Progenitor cell of endocrine pancreas (in vitro differentiated cells): ENCODE measurements around the gene LRRC8A. TPM values are rescaled to one million over a fixed set of nuclear protein-coding genes. Genes with fewer than 3 reads are reported as not detected.
A peak's percentile ranks its signal among the peaks of the same experiment; 100 is the strongest.
"Not testable (repeated sequence)": the region's sequence is repeated elsewhere in the genome, so short reads cannot be mapped to it uniquely, and the experiment has no call there.

Experiments used
- DNase-seq: peaks from one replicate; pipeline ENCODE4 v3.0.0; 2021; ENCODE audit warnings: low spot score; ENCODE audit not compliant: unreplicated experiment
- H3K27ac Mint-ChIP-seq: 2 replicates; pipeline ENCODE4 v1.8.0; 2021; ENCODE audit warnings: mild to moderate bottlenecking, moderate library complexity, mixed read lengths
- H3K27me3 Mint-ChIP-seq: 2 replicates; pipeline ENCODE4 v1.8.0; 2021; ENCODE audit warnings: mixed read lengths
- H3K36me3 Mint-ChIP-seq: 2 replicates; pipeline ENCODE4 v1.8.0; 2022; ENCODE audit warnings: mixed read lengths; ENCODE audit not compliant: insufficient read depth
- H3K4me1 Mint-ChIP-seq: 2 replicates; pipeline ENCODE4 v1.8.0; 2021; ENCODE audit warnings: low read depth, mixed read lengths
- H3K4me3 Mint-ChIP-seq: 2 replicates; pipeline ENCODE4 v1.8.0; 2021; ENCODE audit warnings: low read depth, mild to moderate bottlenecking, moderate library complexity, mixed read lengths
- H3K9me3 Mint-ChIP-seq: 2 replicates; pipeline ENCODE4 v1.8.0; 2021; ENCODE audit warnings: low read depth, mixed read lengths
- total RNA-seq: library from RNA; stranded (reverse); gene quantifications from 2 replicates; pipeline ENCODE4 v1.2.1, GENCODE V29; 2021
- TF ChIP-seq, protein P1 (sequence below): fragments of 200-600 bp; sonication (generic); IDR thresholded peaks from one replicate; pipeline ENCODE4 v1.5.0; 2021; ENCODE audit warnings: antibody characterized with exemption, mild to moderate bottlenecking; ENCODE audit not compliant: unreplicated experiment

Gene LRRC8A
- total RNA-seq, 1 donor from 2014 or later = 38.2 TPM

DNA sequence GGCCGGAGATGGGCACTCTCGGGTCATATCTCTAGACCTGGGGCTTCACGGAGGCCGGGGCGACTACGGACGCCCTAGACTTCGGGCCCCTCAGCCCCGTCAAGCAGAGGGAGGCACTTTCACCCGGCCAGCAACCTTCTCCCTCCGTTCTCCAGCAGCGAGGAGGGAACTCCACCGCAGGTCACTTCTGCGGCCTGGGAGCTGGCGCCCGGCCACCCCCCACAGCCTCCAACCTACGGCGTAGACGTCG, 65.3 kb downstream of the LRRC8A start:
- Mint-ChIP-seq H3K9me3 (no peaks in the 10 kb centered on the region), H3K27me3 (no peaks in the 10 kb centered on the region), H3K4me3 (peak overlapping the region; percentile 91), H3K36me3 (peaks cover 7% of the 10 kb centered on the region), H3K4me1 (peaks cover 12% of the 10 kb centered on the region), H3K27ac (peak overlapping the region; percentile 94)
- TF ChIP-seq, protein P1, sequence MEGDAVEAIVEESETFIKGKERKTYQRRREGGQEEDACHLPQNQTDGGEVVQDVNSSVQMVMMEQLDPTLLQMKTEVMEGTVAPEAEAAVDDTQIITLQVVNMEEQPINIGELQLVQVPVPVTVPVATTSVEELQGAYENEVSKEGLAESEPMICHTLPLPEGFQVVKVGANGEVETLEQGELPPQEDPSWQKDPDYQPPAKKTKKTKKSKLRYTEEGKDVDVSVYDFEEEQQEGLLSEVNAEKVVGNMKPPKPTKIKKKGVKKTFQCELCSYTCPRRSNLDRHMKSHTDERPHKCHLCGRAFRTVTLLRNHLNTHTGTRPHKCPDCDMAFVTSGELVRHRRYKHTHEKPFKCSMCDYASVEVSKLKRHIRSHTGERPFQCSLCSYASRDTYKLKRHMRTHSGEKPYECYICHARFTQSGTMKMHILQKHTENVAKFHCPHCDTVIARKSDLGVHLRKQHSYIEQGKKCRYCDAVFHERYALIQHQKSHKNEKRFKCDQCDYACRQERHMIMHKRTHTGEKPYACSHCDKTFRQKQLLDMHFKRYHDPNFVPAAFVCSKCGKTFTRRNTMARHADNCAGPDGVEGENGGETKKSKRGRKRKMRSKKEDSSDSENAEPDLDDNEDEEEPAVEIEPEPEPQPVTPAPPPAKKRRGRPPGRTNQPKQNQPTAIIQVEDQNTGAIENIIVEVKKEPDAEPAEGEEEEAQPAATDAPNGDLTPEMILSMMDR = no peak
- DNase-seq = no peak

DNA sequence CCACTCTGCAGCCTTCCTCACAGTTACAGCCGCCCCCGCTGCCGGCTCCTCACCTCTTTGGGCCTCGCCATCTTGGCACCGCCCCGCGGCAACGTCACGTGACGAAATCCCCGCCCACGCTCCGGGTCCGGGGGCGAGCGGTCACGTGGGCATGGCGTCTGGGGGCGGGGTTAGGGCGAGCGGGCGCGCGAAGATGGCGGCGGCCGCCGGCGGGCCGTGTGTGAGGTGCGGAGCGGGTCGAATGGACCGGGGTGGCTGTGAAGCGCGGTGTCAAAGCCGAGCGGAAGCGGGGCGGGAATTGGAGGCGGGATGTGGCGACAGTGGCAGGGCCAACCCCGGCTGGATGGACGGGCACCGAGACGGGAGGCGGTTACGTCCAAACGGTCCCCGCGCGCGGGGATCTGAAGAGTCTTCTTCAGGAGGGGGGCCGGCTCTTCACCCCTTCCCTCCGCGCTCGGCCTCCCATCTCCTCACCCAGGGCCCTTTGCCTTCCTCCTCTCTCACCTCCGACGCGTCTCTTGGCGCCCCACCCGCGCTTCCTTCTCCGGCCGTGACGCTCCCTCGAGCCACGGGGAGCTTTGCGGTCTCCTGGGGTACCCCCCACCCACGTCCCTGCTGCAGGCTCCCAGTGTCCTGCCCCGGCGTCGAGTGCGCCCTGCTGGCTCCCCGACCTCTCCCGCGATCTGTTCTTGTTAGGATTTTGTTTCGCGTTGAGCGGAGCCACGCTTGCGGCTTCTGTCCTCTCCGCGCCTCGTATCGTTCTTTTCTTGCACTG, 65.8 kb downstream of the LRRC8A start, which contains the start of the genes DOLK and NUP188:
DOLK (minus strand) TSS at position 77 of the 775 bp plus-strand sequence. CDS start 300 bp downstream, outside the sequence.
NUP188 (plus strand) TSS at position 173 of the 775 bp plus-strand sequence; CDS start at position 194, 21 bp downstream.
- TF ChIP-seq, protein P1 = no peak
- H3K4me3 Mint-ChIP-seq = peak within 1 kb of the TSS; percentile 91
- no peaks in the 10 kb centered on the region for H3K9me3 Mint-ChIP-seq
- peak; percentile 98 for DNase-seq
- peaks cover 12% of the 10 kb centered on the region for H3K4me1 Mint-ChIP-seq
- no peaks in the 10 kb centered on the region for H3K27me3 Mint-ChIP-seq
- H3K27ac Mint-ChIP-seq = peak within 1 kb of the TSS; percentile 94
- peaks cover 7% of the 10 kb centered on the region for H3K36me3 Mint-ChIP-seq

DNA sequence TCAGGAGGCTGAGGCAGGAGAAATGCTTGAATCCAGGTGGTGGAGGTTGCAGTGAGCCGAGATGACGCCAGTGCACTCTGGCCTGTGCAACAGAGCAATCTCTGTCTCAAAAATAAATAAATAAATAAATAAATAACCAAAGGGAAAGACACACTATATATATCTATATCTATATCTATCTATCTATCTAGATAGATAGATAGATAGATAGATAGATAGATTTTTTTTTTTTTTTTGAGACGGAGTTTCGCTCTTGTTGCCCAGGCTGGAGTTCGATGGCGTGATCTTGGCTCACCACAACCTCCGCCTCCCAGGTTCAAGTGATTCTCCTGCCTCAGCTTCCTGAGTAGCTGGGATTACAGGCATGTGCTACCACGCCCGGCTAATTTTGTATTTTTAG, 79.5 kb downstream of the LRRC8A start:
- H3K27ac Mint-ChIP-seq, H3K27me3 Mint-ChIP-seq, H3K4me1 Mint-ChIP-seq, H3K9me3 Mint-ChIP-seq, DNase-seq, H3K4me3 Mint-ChIP-seq: not testable (repeated sequence)
- peaks cover 17% of the 10 kb centered on the region for H3K36me3 Mint-ChIP-seq

Other genes starting within 250 kb of the LRRC8A start
- 83.4 and 85.4 TPM in 2 replicates for gene DYNC2I2, start 225.3 kb upstream of the LRRC8A start, total RNA-seq
- gene SET, start 192.9 kb upstream of the LRRC8A start, total RNA-seq = 563 and 571 TPM in 2 replicates
- gene PKN3, start 179.6 kb upstream of the LRRC8A start, total RNA-seq = 20.0 and 20.2 TPM in 2 replicates
- 33.7 TPM in 2 replicates for gene ZDHHC12, start 158.0 kb upstream of the LRRC8A start, total RNA-seq
- 38.4 and 42.2 TPM in 2 replicates for gene ZER1, start 110.2 kb upstream of the LRRC8A start, total RNA-seq
- 36.1 and 36.2 TPM in 2 replicates for gene TBC1D13, start 94.9 kb upstream of the LRRC8A start, total RNA-seq
- gene ENDOG, start 63.6 kb upstream of the LRRC8A start, total RNA-seq = 14.7 and 18.0 TPM in 2 replicates
- 47.5 and 57.9 TPM in 2 replicates for gene SPOUT1, start 52.3 kb upstream of the LRRC8A start, total RNA-seq
- gene KYAT1, start 183 bp upstream of the LRRC8A start, total RNA-seq = 11.5 and 11.7 TPM in 2 replicates
- 19.9 and 21.3 TPM in 2 replicates for gene PHYHD1, start 38.8 kb downstream of the LRRC8A start, total RNA-seq
- 15.5 and 16.3 TPM in 2 replicates for gene DOLK, start 65.5 kb downstream of the LRRC8A start, total RNA-seq
- 68.3 and 74.8 TPM in 2 replicates for gene NUP188, start 65.6 kb downstream of the LRRC8A start, total RNA-seq
- gene SH3GLB2, start 146.2 kb downstream of the LRRC8A start, total RNA-seq = 182 and 183 TPM in 2 replicates
- 42.6 and 45.4 TPM in 2 replicates for gene MIGA2, start 154.5 kb downstream of the LRRC8A start, total RNA-seq
- 29.1 and 29.3 TPM in 2 replicates for gene DOLPP1, start 199.0 kb downstream of the LRRC8A start, total RNA-seq
- gene CRAT, start 228.7 kb downstream of the LRRC8A start, total RNA-seq = 19.0 and 20.5 TPM in 2 replicates
- 135 and 145 TPM in 2 replicates for gene PTPA, start 229.3 kb downstream of the LRRC8A start, total RNA-seq